GM23338 (cell line): ENCODE measurements around the gene TIMM10B. TPM values are rescaled to one million over a fixed set of nuclear protein-coding genes. Genes with fewer than 3 reads are reported as not detected.

Experiments
- ATAC-seq: fragments of 200-7000 bp; cut with Tn5 transposase; 3 replicates; pipeline ENCODE4 v1.9.1; 2020
- DNase-seq: peaks from one replicate; pipeline ENCODE4 v3.0.0-alpha.2; 2015; ENCODE audit warnings: low spot score
- H2AFZ ChIP-seq: fragments of 200-600 bp; sonication (generic); 2 replicates; pipeline ENCODE4 v1.8.0; 2016; ENCODE audit warnings: antibody characterized with exemption, mild to moderate bottlenecking, moderate library complexity
- H3F3A ChIP-seq: fragments of 200-600 bp; sonication (generic); replicated peaks from 2 replicates; pipeline ENCODE4 v1.8.0; 2017; ENCODE audit warnings: antibody characterized with exemption, mixed run types, low read depth
- H3K27ac ChIP-seq: fragments of 200-600 bp; sonication (generic); 2 replicates; pipeline ENCODE4 v1.6.1; 2016; ENCODE audit warnings: low read depth
- H3K27me3 ChIP-seq: fragments of 200-600 bp; sonication (generic); 2 replicates; pipeline ENCODE4 v1.8.0; 2016; ENCODE audit warnings: mild to moderate bottlenecking, mixed run types, moderate library complexity; ENCODE audit not compliant: insufficient read depth
- H3K36me3 ChIP-seq: fragments of 200-600 bp; sonication (generic); 2 replicates; pipeline ENCODE4 v1.8.0; 2016; ENCODE audit warnings: mild to moderate bottlenecking; ENCODE audit not compliant: insufficient read depth
- H3K4me1 ChIP-seq: fragments of 200-600 bp; sonication (generic); 2 replicates; pipeline ENCODE4 v1.8.0; 2016; ENCODE audit warnings: mild to moderate bottlenecking, moderate library complexity; ENCODE audit not compliant: insufficient read depth
- H3K4me2 ChIP-seq: fragments of 200-600 bp; sonication (generic); 2 replicates; pipeline ENCODE4 v1.7.1; 2017; ENCODE audit warnings: mixed run types
- H3K4me3 ChIP-seq: fragments of 200-600 bp; sonication (generic); 2 replicates; pipeline ENCODE4 v1.6.1; 2016; ENCODE audit warnings: mixed run types
- H3K79me2 ChIP-seq: fragments of 200-600 bp; sonication (generic); replicated peaks from 2 replicates; pipeline ENCODE4 v1.8.0; 2017; ENCODE audit warnings: mild to moderate bottlenecking; ENCODE audit not compliant: insufficient read depth
- H3K9me2 ChIP-seq: fragments of 200-600 bp; sonication (generic); 2 replicates; pipeline ENCODE4 v1.8.0; 2017; ENCODE audit not compliant: insufficient read depth
- H4K20me1 ChIP-seq: fragments of 200-600 bp; sonication (generic); replicated peaks from 2 replicates; pipeline ENCODE4 v1.8.0; 2017; ENCODE audit warnings: mild to moderate bottlenecking; ENCODE audit not compliant: insufficient read depth
- H3K27ac Mint-ChIP-seq: 2 replicates; pipeline ENCODE4 v1.8.0; 2020; ENCODE audit warnings: inconsistent platforms, mild to moderate bottlenecking, moderate library complexity, mixed read lengths
- H3K27me3 Mint-ChIP-seq: 3 replicates; pipeline ENCODE4 v1.8.0; 2022; ENCODE audit warnings: low read depth, mild to moderate bottlenecking, moderate library complexity, mixed read lengths, inconsistent platforms; ENCODE audit not compliant: insufficient read depth, poor library complexity
- H3K36me3 Mint-ChIP-seq: 3 replicates; pipeline ENCODE4 v1.8.0; 2021; ENCODE audit warnings: low read depth, mild to moderate bottlenecking, inconsistent platforms, moderate library complexity, mixed read lengths
- H3K4me1 Mint-ChIP-seq: 3 replicates; pipeline ENCODE4 v1.8.0; 2020; ENCODE audit warnings: mild to moderate bottlenecking, inconsistent platforms, mixed read lengths
- H3K4me3 Mint-ChIP-seq: 3 replicates; pipeline ENCODE4 v1.8.0; 2021; ENCODE audit warnings: moderate library complexity, mild to moderate bottlenecking, inconsistent platforms, mixed read lengths
- H3K9me3 Mint-ChIP-seq: 3 replicates; pipeline ENCODE4 v1.8.0; 2020; ENCODE audit warnings: moderate library complexity, mild to moderate bottlenecking, inconsistent platforms, mixed read lengths
- CREB1 ChIP-seq: fragments of 250-450 bp; sonication (Bioruptor Pico); IDR thresholded peaks from 2 replicates; pipeline ENCODE4 v1.5.0; 2020; ENCODE audit warnings: low read depth, mild to moderate bottlenecking, moderate library complexity
- CTCF ChIP-seq, 2 experiments: fragments of 200-600 bp in 1 of 2; sonication (generic) in 1 of 2; conservative IDR thresholded peaks; 2 replicates each; pipeline versions ENCODE4 v1.5.1 to v1.6.1; 2016 to 2017; ENCODE audit warnings: antibody characterized with exemption in 2 of 2, low read depth in 2 of 2, mild to moderate bottlenecking in 2 of 2, moderate library complexity in 1 of 2
- ETS1 ChIP-seq: IDR thresholded peaks from 2 replicates; pipeline ENCODE4 v1.6.1; 2016; ENCODE audit warnings: antibody characterized with exemption
- EZH2 ChIP-seq: fragments of 200-600 bp; sonication (generic); IDR thresholded peaks from one replicate; pipeline ENCODE4 v1.8.0; 2017; ENCODE audit warnings: antibody characterized with exemption, mild to moderate bottlenecking, low read depth; ENCODE audit not compliant: unreplicated experiment
- EZH2phosphoT487 ChIP-seq: fragments of 200-600 bp; sonication (generic); IDR thresholded peaks from one replicate; pipeline ENCODE4 v1.8.1; 2018; ENCODE audit warnings: antibody characterized with exemption; ENCODE audit not compliant: unreplicated experiment
- JUNB ChIP-seq: IDR thresholded peaks from one replicate; pipeline ENCODE4 v1.6.1; 2016; ENCODE audit warnings: antibody characterized with exemption; ENCODE audit not compliant: unreplicated experiment
- NANOG ChIP-seq: IDR thresholded peaks from 2 replicates; pipeline ENCODE4 v1.6.1; 2016; ENCODE audit warnings: antibody characterized with exemption, borderline replicate concordance
- POLR2AphosphoS5 ChIP-seq: IDR thresholded peaks from 2 replicates; pipeline ENCODE4 v1.6.1; 2016; ENCODE audit warnings: antibody characterized with exemption, low read depth
- REST ChIP-seq: IDR thresholded peaks from one replicate; pipeline ENCODE4 v1.6.1; 2018; ENCODE audit warnings: antibody characterized with exemption; ENCODE audit not compliant: unreplicated experiment
- STAT1 ChIP-seq: IDR thresholded peaks from one replicate; pipeline ENCODE4 v1.6.1; 2016; ENCODE audit warnings: antibody characterized with exemption; ENCODE audit not compliant: unreplicated experiment
- ZNF114 ChIP-seq: fragments of 250-450 bp; sonication (Bioruptor Pico); IDR thresholded peaks from 2 replicates; pipeline ENCODE4 v1.5.0; 2020; ENCODE audit warnings: mild to moderate bottlenecking, moderate library complexity
- ZNF331 ChIP-seq: fragments of 250-450 bp; sonication (Bioruptor Pico); IDR thresholded peaks from 2 replicates; pipeline ENCODE4 v1.5.0; 2020; ENCODE audit warnings: low read depth, mild to moderate bottlenecking, moderate library complexity
- ZNF462 ChIP-seq: fragments of 250-450 bp; sonication (Bioruptor Pico); IDR thresholded peaks from 2 replicates; pipeline ENCODE4 v1.5.0; 2020; ENCODE audit warnings: mild to moderate bottlenecking, moderate library complexity
- polyA plus RNA-seq: library from polyadenylated mRNA; unstranded; fragments of >200 nt; fragmentation: Nextera tagmentation; extraction: Ambion mirVana; gene quantifications from 2 replicates; pipeline ENCODE4 v1.2.1, GENCODE V29; 2016
- total RNA-seq: library from RNA; depleted of rRNA; stranded (reverse); fragments of >200 nt; shearing (Covaris generic); gene quantifications from 2 replicates; pipeline ENCODE4 v1.2.3, GENCODE V29; 2014

TIMM10B gene
- total and polyA plus RNA-seq, 2 experiments from 2014 or later = 30.8 to 54.2 TPM

- H3K4me1 Mint-ChIP-seq = peaks cover 12% of the 10 kb centered on the region
- Histone ChIP-seq H3K4me1 (0 out of 2 replicates have a peak, but pooled peaks cover 6% of the 10 kb centered on the region), H3K79me2 (peaks cover 49% of the 10 kb centered on the region)
Observed at GRCh38 chr11:6483015-6483414, 1.7 kb downstream of the TIMM10B start.

More at GRCh38 chr11:6483015-6483414, 1.7 kb downstream of the TIMM10B start:
- Histone ChIP-seq H3K27ac (0 out of 2 replicates have a peak overlapping the region, but pooled peaks have one; percentile 65), H3K4me2 (no peak overlapping the region), H3K27me3 (no peaks in the 10 kb centered on the region), H3K4me3 (no peak overlapping the region), H4K20me1 (peaks cover 14% of the 10 kb centered on the region), H3K36me3 (peaks cover 36% of the 10 kb centered on the region), H2AFZ (no peak overlapping the region), H3F3A (peaks cover 13% of the 10 kb centered on the region; the same call in 1 of the 2 replicates), H3K9me2 (no peaks in the 10 kb centered on the region)
- TF ChIP-seq EZH2 (no peak), POLR2AphosphoS5 (no peak), ETS1 (no peak), REST (no peak), CTCF (conservative IDR thresholded peaks at IDR 0.05; ENCODE audit: low read depth in 2 of 2) (no peak), NANOG (no peak), STAT1 (no peak), JUNB (no peak), ZNF114 (CRISPR knock-in tag) (no peak), ZNF462 (no peak), EZH2phosphoT487 (no peak), ZNF331 (CRISPR knock-in tag) (no peak), CREB1 (CRISPR knock-in tag) (no peak)
- peaks cover 7% of the 10 kb centered on the region for H3K27me3 Mint-ChIP-seq
- ATAC-seq = no peak
- DNase-seq = no peak
- no peaks in the 10 kb centered on the region; the same call in 2 of the 3 replicates for H3K9me3 Mint-ChIP-seq
- H3K4me3 Mint-ChIP-seq = peak overlapping the region; percentile 99; the same call in 2 of the 3 replicates
- peaks cover 34% of the 10 kb centered on the region for H3K36me3 Mint-ChIP-seq
- peak overlapping the region; percentile 41; the same call in 1 of the 2 replicates for H3K27ac Mint-ChIP-seq
